H1 (cell line): Measurements from ENCODE around the gene DIPK1B. TPM values are rescaled to one million over a fixed set of nuclear protein-coding genes. Genes with fewer than 3 reads are reported as not detected.

Experiments
- HDAC6 ChIP-seq: IDR thresholded peaks from one replicate; pipeline ENCODE4 v1.7.1; 2012; ENCODE audit warnings: low read depth, mild to moderate bottlenecking, inconsistent platforms, low read length, moderate library complexity
- RXRA ChIP-seq: IDR thresholded peaks from 2 replicates; pipeline ENCODE4 v1.6.1; 2011; ENCODE audit warnings: low read depth, mild to moderate bottlenecking, low read length, moderate library complexity; ENCODE audit not compliant: insufficient read depth
- SAP30 ChIP-seq: fragments of 300-600 bp; sonication (generic); IDR thresholded peaks from 2 replicates; pipeline ENCODE4 v1.7.1; 2012; ENCODE audit warnings: low read length, moderate library complexity, mild to moderate bottlenecking, inconsistent platforms; ENCODE audit not compliant: insufficient read depth, insufficient replicate concordance
- TBP ChIP-seq: IDR thresholded peaks from 2 replicates; pipeline ENCODE4 v1.6.1; 2011; ENCODE audit warnings: low read depth, low read length, improper control_type of control experiment
- polyA plus RNA-seq, 7 experiments: library from polyadenylated mRNA; depleted of rRNA in 3 of 7; stranded (reverse) in 5 of 7; unstranded in 2 of 7; fragments of >200 nt in 5 of 7; fragments of 200-250 nt in 2 of 7; gene quantifications; 1 replicate in 5 of 7; 2 replicates in 1 of 7; 4 replicates in 1 of 7; pipeline versions ENCODE4 v1.2.1 to v1.2.3, GENCODE V29; 2011 to 2013; ENCODE audit warnings: missing spikeins in 2 of 7, mixed read lengths in 2 of 7
- total RNA-seq: library from RNA; stranded (reverse); fragmentation: NEBNext Ultra II Directional; extraction: Animal tissue kit (Norgen Biotek cat#: 25700); gene quantifications from 2 replicates; pipeline ENCODE4 v1.2.1, GENCODE V29; 2021
- TF ChIP-seq, protein P1 (sequence below): IDR thresholded peaks from 2 replicates; pipeline ENCODE4 v1.6.1; 2012; ENCODE audit warnings: low read length, inconsistent platforms

DIPK1B gene
- total and polyA plus RNA-seq, 2 of the 8 experiments (the other 6 are each of a cell fraction or from before 2014, with no cell fraction given): 32.3 to 64.8 TPM

- no peak for TF ChIP-seq SAP30
- no peak for TF ChIP-seq HDAC6
- TF ChIP-seq TBP: no peak
- TF ChIP-seq, protein P1, sequence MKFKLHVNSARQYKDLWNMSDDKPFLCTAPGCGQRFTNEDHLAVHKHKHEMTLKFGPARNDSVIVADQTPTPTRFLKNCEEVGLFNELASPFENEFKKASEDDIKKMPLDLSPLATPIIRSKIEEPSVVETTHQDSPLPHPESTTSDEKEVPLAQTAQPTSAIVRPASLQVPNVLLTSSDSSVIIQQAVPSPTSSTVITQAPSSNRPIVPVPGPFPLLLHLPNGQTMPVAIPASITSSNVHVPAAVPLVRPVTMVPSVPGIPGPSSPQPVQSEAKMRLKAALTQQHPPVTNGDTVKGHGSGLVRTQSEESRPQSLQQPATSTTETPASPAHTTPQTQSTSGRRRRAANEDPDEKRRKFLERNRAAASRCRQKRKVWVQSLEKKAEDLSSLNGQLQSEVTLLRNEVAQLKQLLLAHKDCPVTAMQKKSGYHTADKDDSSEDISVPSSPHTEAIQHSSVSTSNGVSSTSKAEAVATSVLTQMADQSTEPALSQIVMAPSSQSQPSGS: no peak
- no peak for TF ChIP-seq RXRA
Measured at GRCh38 chr9:136754626-136755301, 42.4 kb downstream of the DIPK1B start (continued).
